Mammary epithelial cell (primary cell): ENCODE measurements around the gene AP3S1.

Experiments
- CTCF ChIP-seq, 2 donors: IDR thresholded peaks in 1 of 2; conservative IDR thresholded peaks in 1 of 2; 2 replicates each; pipeline ENCODE4 v1.5.1; 2011 to 2012; ENCODE audit warnings: inconsistent platforms in 2 of 2, low read length in 2 of 2, mild to moderate bottlenecking in 2 of 2, control low read depth in 1 of 2, low read depth in 1 of 2; ENCODE audit not compliant: insufficient read depth in 1 of 2; ENCODE audit errors: extremely low read depth in 1 of 2
- EZH2 ChIP-seq: IDR thresholded peaks from 2 replicates; pipeline ENCODE4 v1.6.1; 2012; ENCODE audit warnings: low read length, inconsistent platforms, borderline replicate concordance

- TF ChIP-seq CTCF (conservative IDR thresholded peaks at IDR 0.05 in 1 of 2, IDR thresholded peaks at IDR 0.05 in 1 of 2; ENCODE audit: extremely low read depth in 1 of 2, insufficient read depth in 1 of 2, low read depth in 1 of 2, low read length in 2 of 2) (no peak), EZH2 (no peak)
Measured at GRCh38 chr5:115841382-115842088, at the start of gene AP3S1, which contains the start of gene ATG12.
